ENCODE measurements around the gene GDF10.

GDF10 gene

GRCh38 chr10:47331954-47332353 is 32.0 kb downstream of the GDF10 start:
- no peak for DNase-seq (ENCODE audit: low read depth in 1 of 2, low spot score in 1 of 2)

DNA sequence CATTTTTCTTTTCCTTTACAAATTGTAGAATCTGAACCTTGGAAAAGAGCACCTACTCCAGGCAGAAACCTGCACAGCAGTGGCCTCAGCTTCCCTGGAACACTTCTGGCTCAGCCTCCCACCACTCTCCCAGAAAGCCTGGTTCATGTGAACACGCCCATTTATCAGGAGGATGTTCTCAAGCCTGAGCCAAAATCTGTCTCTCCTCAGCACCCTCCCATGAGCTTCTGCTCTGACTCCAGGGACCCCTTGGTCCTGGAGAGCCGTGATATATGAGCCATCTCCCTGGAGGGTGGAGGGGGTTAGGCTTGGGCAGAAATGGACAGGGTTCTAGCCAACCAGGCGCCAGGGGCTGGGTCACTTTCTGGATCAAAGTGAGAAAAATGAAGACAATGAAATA is 32.4 kb downstream of the GDF10 start:
- no peak for DNase-seq (ENCODE audit: low read depth in 1 of 2, low spot score in 1 of 2)

DNA sequence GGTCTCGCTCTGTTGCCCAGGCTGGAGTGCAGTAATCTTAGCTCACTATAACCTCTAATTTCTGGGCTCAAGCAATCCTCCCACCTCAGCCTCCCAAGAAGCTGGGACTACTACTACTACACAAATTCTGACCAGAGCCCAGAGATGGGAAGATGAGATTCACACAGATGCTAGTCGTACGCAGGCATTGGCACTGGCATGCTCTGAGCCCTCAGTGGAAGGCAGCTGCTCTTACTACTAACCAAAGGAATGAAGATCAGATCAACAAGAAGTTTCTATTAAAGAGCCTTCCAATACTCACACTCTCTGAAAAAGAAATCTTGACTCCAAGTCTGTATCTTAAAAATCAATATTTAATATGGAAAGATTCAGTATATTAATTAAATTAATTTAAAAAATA is 32.9 kb downstream of the GDF10 start:
- DNase-seq (ENCODE audit: low read depth in 1 of 2, low spot score in 1 of 2): no peak

GRCh38 chr10:47333532-47333931 is 33.5 kb downstream of the GDF10 start:
- no peak for DNase-seq (ENCODE audit: low read depth in 1 of 2, low spot score in 1 of 2)

GRCh38 chr10:47334466-47335295 is 34.7 kb downstream of the GDF10 start:
- no peak for DNase-seq (ENCODE audit: low read depth in 1 of 2, low spot score in 1 of 2)

- no peak for DNase-seq (ENCODE audit: low read depth in 1 of 2, low spot score in 1 of 2)
Observed at GRCh38 chr10:47335906-47336305, 35.9 kb downstream of the GDF10 start.

- no peak for DNase-seq (ENCODE audit: low read depth in 1 of 2, low spot score in 1 of 2)
Observed at GRCh38 chr10:47336387-47337134, 36.6 kb downstream of the GDF10 start.

DNA sequence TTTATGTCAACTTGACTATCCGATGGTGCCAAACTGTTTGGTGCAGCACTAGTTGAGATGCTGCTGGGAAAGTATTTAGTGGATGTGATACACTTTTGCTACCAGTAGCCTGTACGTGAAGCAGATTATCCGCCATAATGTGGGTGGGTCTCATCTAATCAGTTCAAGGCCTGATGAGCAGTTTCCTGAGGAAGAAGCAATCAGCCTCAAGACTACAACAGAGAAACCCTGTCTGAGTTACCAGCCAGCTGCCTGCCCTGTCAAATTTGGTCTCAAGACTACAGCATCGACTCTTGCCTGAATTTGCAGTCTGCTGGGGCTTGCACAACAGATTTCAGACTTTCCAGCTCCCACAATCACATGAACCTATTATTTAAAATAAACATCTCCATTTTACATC is 37.3 kb downstream of the GDF10 start:
- no peak for DNase-seq (ENCODE audit: low read depth in 1 of 2, low spot score in 1 of 2)

DNA sequence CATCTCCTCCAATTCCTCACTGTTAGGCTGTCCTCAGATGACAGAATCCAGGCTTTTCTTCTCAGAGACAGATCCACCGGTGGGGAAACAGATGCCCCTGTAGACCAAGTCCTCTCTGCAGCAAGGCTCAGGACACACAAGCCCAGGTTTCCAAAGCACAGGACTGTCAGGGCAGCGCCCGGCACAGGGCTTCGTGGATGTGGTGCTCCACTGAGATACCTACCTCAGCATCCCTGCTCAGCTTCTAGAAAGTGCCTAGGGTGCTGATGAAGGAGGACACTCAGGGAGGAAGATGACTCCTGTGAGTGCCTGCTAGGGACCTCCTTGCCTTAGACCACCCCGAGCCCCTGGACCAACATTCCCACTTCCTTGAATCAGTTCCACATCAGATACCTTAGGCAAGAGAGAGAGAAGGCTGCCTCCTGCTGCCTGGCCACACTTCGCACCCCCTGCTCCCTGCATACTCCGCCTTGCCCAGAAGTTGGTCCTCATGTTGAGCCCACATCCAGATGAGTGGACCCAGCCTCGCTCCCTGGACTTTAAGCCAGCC is 39.3 kb downstream of the GDF10 start:
- no peak for DNase-seq (ENCODE audit: low read depth in 1 of 2, low spot score in 1 of 2)

DNA sequence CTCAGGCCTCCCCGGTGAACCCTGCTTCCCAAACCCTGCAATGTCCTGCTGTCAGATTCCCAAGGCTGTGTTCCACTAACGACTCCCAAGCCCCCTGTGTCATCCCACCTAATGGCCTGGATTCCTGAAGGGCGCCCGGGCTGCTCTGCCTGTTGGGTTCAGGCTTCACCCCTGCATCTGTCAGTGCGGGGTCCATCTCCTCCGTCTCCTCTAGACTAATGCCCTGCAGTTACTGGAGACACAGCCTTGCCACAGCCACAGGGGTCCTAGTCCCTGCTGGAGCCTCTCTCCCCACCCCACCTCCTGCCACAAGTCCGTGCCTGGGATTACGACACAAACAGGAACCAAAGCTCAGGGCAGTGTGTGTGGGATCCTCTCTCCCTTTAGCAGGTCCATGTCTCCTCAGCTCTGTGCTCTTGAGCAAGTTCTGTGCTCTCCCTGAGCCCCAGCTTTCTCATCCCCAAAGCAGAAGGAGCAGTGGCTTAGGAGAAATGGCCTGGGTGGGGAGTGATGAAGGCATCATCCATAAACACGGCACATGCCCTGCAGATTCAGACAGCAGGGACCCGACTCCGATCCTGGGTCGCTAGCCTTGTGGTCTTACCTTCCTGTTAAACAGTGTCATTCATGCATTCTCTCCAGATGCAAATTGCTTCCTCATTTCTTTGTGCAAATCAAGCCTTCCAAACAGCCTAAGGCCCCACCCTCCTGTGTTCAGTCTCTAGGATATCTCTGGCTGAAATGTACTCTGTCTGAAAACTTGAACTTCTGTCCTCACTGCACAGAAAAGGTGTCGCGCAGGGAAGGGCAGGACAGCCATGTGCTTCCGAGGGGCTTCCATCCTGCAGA is 40.0 kb downstream of the GDF10 start:
- DNase-seq (ENCODE audit: low read depth in 1 of 2, low spot score in 1 of 2): no peak

DNA sequence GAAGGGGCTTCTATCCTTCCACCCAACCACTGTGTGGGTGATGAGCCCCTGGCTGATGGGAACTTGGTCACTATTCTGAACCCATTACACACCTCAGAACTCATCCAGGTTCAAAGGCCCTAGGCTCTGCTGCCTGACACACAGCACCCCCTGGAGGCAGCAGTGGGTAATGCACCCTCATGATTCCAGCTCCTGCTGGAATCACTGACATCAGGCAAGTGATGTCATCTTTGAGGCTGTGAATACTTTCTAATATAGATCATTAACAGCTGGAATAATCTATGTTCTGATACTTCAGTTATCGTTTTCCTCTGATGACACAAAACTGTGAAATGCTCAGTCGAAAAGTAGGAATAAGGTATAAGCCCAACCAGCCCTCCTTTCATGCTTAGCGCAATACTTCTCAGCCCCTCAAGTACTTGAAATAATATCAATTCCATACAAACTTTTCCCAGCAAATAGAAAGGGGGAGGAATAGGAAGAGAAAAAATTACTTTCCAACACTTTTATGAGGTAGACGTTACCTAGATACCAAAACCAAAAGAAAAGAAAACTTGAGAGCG is 40.7 kb downstream of the GDF10 start:
- peak; percentile 52 to 62 for DNase-seq (ENCODE audit: low read depth in 1 of 2, low spot score in 1 of 2)

GRCh38 chr10:47344996-47345870 is 45.2 kb downstream of the GDF10 start:
- DNase-seq (ENCODE audit: low read depth in 1 of 2, low spot score in 1 of 2): no peak

DNA sequence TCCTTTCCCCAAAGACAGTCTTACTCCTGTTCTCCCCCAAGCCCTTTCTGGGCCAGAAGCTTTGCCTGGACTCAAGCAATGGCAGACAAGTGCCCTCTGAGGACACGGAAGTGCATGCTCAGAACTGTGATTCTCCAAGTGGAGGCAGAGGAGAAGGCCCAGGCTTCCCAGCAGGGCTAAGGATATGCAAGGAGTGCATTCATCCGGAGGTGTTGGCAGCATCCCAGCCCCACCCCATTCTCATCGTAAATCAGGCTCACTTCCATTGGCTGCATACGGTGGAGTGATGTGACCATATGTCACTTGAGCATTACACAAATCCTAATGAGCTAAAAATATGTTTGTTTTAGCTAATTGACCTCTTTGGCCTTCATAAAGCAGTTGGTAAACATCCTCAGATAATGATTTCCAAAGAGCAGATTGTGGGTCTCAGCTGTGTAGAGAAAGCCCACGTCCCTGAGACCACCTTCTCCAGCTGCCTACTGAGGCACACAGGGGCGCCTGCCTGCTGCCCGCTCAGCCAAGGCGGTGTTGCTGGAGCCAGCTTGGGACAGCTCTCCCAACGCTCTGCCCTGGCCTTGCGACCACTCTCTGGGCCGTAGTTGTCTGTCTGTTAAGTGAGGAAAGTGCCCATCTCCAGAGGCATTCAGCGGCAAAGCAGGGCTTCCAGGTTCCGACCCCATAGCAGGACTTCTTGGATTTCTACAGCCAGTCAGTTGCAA is 46.7 kb downstream of the GDF10 start:
- DNase-seq (ENCODE audit: low read depth in 1 of 2, low spot score in 1 of 2): no peak

DNA sequence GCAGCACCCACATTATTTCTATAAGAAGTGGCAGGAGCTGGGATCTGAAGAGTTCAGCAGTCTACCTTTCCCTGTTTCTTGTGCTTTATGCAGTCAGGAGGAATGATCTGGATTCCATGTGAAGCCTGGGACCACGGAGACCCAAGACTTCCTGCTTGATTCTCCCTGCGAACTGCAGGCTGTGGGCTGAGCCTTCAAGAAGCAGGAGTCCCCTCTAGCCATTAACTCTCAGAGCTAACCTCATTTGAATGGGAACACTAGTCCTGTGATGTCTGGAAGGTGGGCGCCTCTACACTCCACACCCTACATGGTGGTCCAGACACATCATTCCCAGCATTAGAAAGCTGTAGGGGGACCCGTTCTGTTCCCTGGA is 47.3 kb downstream of the GDF10 start:
- no peak for DNase-seq (ENCODE audit: low read depth in 1 of 2, low spot score in 1 of 2)

- no peak for DNase-seq (ENCODE audit: low read depth in 1 of 2, low spot score in 1 of 2)
Observed at GRCh38 chr10:47348138-47348651, 48.2 kb downstream of the GDF10 start, which contains the start of gene RBP3. RBP3 (plus strand) TSS chr10:47348363; CDS start chr10:47348485, 122 bp downstream.

DNA sequence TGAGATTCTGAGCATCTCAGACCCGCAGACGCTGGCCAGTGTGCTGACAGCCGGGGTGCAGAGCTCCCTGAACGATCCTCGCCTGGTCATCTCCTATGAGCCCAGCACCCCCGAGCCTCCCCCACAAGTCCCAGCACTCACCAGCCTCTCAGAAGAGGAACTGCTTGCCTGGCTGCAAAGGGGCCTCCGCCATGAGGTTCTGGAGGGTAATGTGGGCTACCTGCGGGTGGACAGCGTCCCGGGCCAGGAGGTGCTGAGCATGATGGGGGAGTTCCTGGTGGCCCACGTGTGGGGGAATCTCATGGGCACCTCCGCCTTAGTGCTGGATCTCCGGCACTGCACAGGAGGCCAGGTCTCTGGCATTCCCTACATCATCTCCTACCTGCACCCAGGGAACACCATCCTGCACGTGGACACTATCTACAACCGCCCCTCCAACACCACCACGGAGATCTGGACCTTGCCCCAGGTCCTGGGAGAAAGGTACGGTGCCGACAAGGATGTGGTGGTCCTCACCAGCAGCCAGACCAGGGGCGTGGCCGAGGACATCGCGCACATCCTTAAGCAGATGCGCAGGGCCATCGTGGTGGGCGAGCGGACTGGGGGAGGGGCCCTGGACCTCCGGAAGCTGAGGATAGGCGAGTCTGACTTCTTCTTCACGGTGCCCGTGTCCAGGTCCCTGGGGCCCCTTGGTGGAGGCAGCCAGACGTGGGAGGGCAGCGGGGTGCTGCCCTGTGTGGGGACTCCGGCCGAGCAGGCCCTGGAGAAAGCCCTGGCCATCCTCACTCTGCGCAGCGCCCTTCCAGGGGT is 48.9 kb downstream of the GDF10 start:
- no peak for DNase-seq (ENCODE audit: low read depth in 1 of 2, low spot score in 1 of 2)

DNA sequence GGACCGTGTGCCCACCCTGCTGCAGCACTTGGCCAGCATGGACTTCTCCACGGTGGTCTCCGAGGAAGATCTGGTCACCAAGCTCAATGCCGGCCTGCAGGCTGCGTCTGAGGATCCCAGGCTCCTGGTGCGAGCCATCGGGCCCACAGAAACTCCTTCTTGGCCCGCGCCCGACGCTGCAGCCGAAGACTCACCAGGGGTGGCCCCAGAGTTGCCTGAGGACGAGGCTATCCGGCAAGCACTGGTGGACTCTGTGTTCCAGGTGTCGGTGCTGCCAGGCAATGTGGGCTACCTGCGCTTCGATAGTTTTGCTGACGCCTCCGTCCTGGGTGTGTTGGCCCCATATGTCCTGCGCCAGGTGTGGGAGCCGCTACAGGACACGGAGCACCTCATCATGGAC is 49.5 kb downstream of the GDF10 start:
- no peak for DNase-seq (ENCODE audit: low read depth in 1 of 2, low spot score in 1 of 2)

- no peak for DNase-seq (ENCODE audit: low read depth in 1 of 2, low spot score in 1 of 2)
Observed at GRCh38 chr10:47349941-47350371, 50.0 kb downstream of the GDF10 start.

Data from activated T-helper 1 cell treated with anti-CD3 and anti-CD28 coated beads, Interleukin-2, amount 50 U/mL, for 16 hours (primary cell).